Natural killer cell treated with Interleukin-12 subunit alpha and Interleukin-12 subunit beta and Interleukin-15 and Interleukin-18, amount 100 ng/mL, for 72 hours (primary cell): ENCODE results near the gene MAGOHB. TPM values are rescaled to one million over a fixed set of nuclear protein-coding genes. Genes with fewer than 3 reads are reported as not detected.
"Not testable (repeated sequence)": the region's sequence is repeated elsewhere in the genome, so short reads cannot be mapped to it uniquely, and the experiment has no call there.

Experiments used
- ATAC-seq, 2 donors: fragments of 150-1000 bp; cut with Tn5 transposase in 1 of 2; sonication (Bioruptor Pico), chemical (Tn5 transposase) in 1 of 2; 2 replicates each; pipeline ENCODE4 v1.10.0; 2021
- DNase-seq: peaks from one replicate; pipeline ENCODE4 v3.0.0; 2022; ENCODE audit warnings: low spot score
- H3K27ac Mint-ChIP-seq, 2 donors: 1 replicate in 1 of 2; 2 replicates in 1 of 2; pipeline ENCODE4 v1.8.0; 2022; ENCODE audit warnings: mixed read lengths in 2 of 2, mild to moderate bottlenecking in 1 of 2, moderate library complexity in 1 of 2
- H3K27me3 Mint-ChIP-seq, 2 donors: 1 replicate in 1 of 2; 2 replicates in 1 of 2; pipeline ENCODE4 v1.8.0; 2022; ENCODE audit warnings: mixed read lengths in 2 of 2
- H3K36me3 Mint-ChIP-seq: one replicate; pipeline ENCODE4 v1.8.0; 2022; ENCODE audit warnings: mixed read lengths
- H3K4me1 Mint-ChIP-seq, 2 donors: 1 replicate in 1 of 2; 2 replicates in 1 of 2; pipeline ENCODE4 v1.8.0; 2022; ENCODE audit warnings: low read depth in 2 of 2, mixed read lengths in 2 of 2, mild to moderate bottlenecking in 1 of 2
- H3K4me3 Mint-ChIP-seq: one replicate; pipeline ENCODE4 v1.8.0; 2022; ENCODE audit warnings: mixed read lengths
- H3K9me3 Mint-ChIP-seq: 2 replicates; pipeline ENCODE4 v1.8.0; 2022; ENCODE audit warnings: mixed read lengths
- total RNA-seq, 2 donors: library from RNA; stranded (reverse); gene quantifications; one replicate each; pipeline ENCODE4 v1.2.3, GENCODE V29; 2022

MAGOHB gene
- total RNA-seq = 10 to 100 TPM; 84.0 to 94.4 TPM

DNA sequence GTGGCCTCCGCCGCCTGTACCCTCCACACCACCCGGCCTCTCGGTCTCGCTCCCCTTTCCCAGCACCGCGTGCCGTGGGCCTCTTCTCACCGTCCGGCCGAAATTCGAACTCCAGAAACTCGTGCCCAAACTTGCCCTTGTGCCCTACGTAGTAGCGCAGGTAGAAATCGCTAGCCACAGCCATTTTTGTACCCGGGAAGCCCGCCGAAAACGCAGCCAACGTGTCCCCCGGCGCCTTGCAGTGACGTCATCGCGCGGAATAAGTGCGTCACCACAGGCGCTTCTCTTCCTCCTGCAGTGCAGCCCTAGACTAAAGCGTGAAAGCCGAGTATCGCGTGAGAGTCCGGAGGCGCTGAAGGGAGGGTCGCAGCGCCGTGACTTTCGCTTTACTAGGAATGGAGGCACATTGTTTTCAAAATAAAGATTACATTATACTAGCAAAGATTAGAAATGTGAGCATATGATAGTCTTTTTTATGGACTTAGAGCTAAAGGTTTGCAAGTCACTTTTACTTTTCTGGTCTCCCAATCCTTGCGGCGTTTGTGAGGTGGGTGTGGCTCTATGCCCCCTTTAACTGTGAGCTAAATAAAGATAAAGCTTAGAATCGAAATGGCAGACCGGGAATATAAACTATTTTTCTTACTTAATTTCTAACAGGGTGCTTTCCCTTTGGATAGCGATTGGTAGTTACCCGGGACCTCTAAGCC is at the start of gene MAGOHB:
Gene MAGOHB (minus strand): TSS at position 261 of the 707 bp plus-strand sequence. CDS start 77 bp downstream, at position 184.
- ATAC-seq = peak; percentile 97
- no peaks in the 10 kb centered on the region for H3K9me3 Mint-ChIP-seq
- H3K4me1 Mint-ChIP-seq = peaks cover 35 to 52% of the 10 kb centered on the region in 2 donors
- peaks cover 37% of the 10 kb centered on the region for H3K36me3 Mint-ChIP-seq
- no peaks in the 10 kb centered on the region for H3K27me3 Mint-ChIP-seq
- DNase-seq = peak; percentile 96
- H3K27ac Mint-ChIP-seq = peak within 1 kb of the TSS; percentile 98 to 99
- H3K4me3 Mint-ChIP-seq = peak within 1 kb of the TSS; percentile 99

- Mint-ChIP-seq H3K4me1 (peaks cover 0 to 4% of the 10 kb centered on the region in 2 donors), H3K27me3 (peaks cover 5 to 6% of the 10 kb centered on the region in 2 donors), H3K27ac (no peak overlapping the region), H3K9me3 (no peaks in the 10 kb centered on the region), H3K4me3 (no peak overlapping the region), H3K36me3 (peaks cover 10% of the 10 kb centered on the region)
- ATAC-seq = no peak
- no peak for DNase-seq
These were observed 47.9 kb upstream of the MAGOHB start for GRCh38 chr12:10661338-10661737.

- peaks cover 0 to 2% of the 10 kb centered on the region in 2 donors for H3K27me3 Mint-ChIP-seq
- ATAC-seq = no peak
- no peaks in the 10 kb centered on the region for H3K9me3 Mint-ChIP-seq
- H3K4me1 Mint-ChIP-seq = peaks cover 0 to 5% of the 10 kb centered on the region in 2 donors
- H3K36me3 Mint-ChIP-seq = peaks cover 20% of the 10 kb centered on the region
- no peak overlapping the region for H3K27ac Mint-ChIP-seq
- no peak overlapping the region for H3K4me3 Mint-ChIP-seq
- DNase-seq = no peak
These were observed 40.6 kb upstream of the MAGOHB start for GRCh38 chr12:10654003-10654402.

DNA sequence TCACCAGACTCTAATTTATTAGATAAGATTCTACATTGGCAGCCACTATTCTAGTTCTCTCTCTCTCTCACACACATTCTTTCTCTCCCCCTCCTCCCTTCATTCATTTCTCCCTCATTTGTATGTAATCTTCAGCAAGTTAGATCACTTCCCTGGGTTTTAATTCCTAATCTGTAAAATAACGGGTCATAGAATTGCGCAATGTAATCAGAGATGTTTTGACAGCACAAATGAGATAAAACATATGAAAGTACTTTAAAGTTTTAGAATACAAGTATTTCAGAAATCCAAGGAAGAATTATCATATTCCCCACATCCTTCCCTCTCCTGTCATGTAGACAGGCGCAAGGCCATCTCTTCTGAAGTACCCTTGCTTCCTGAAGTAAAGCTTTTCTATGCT is 38.8 kb upstream of the MAGOHB start:
- Mint-ChIP-seq H3K27ac (no peak overlapping the region), H3K36me3 (peaks cover 23% of the 10 kb centered on the region), H3K9me3 (peaks cover 3% of the 10 kb centered on the region), H3K27me3 (peaks cover 0 to 2% of the 10 kb centered on the region in 2 donors), H3K4me1 (peaks cover 0 to 5% of the 10 kb centered on the region in 2 donors), H3K4me3 (no peak overlapping the region)
- DNase-seq (no peak), ATAC-seq (no peak)

GRCh38 chr12:10646576-10646975 is 33.2 kb upstream of the MAGOHB start:
- Mint-ChIP-seq H3K9me3 (peaks cover 20% of the 10 kb centered on the region), H3K27me3 (peaks cover 0 to 13% of the 10 kb centered on the region in 2 donors), H3K36me3 (peaks cover 40% of the 10 kb centered on the region)
- H3K27ac Mint-ChIP-seq, H3K4me1 Mint-ChIP-seq, ATAC-seq, DNase-seq, H3K4me3 Mint-ChIP-seq: not testable (repeated sequence)

GRCh38 chr12:10645910-10646309 is 32.5 kb upstream of the MAGOHB start:
- peaks cover 0 to 13% of the 10 kb centered on the region in 2 donors for H3K27me3 Mint-ChIP-seq
- no peak overlapping the region for H3K4me3 Mint-ChIP-seq
- peaks cover 40% of the 10 kb centered on the region for H3K36me3 Mint-ChIP-seq
- ATAC-seq (no peak), DNase-seq (no peak)
- H3K27ac Mint-ChIP-seq = no peak overlapping the region
- H3K9me3 Mint-ChIP-seq = peaks cover 20% of the 10 kb centered on the region
- no peaks in the 10 kb centered on the region for H3K4me1 Mint-ChIP-seq

DNA sequence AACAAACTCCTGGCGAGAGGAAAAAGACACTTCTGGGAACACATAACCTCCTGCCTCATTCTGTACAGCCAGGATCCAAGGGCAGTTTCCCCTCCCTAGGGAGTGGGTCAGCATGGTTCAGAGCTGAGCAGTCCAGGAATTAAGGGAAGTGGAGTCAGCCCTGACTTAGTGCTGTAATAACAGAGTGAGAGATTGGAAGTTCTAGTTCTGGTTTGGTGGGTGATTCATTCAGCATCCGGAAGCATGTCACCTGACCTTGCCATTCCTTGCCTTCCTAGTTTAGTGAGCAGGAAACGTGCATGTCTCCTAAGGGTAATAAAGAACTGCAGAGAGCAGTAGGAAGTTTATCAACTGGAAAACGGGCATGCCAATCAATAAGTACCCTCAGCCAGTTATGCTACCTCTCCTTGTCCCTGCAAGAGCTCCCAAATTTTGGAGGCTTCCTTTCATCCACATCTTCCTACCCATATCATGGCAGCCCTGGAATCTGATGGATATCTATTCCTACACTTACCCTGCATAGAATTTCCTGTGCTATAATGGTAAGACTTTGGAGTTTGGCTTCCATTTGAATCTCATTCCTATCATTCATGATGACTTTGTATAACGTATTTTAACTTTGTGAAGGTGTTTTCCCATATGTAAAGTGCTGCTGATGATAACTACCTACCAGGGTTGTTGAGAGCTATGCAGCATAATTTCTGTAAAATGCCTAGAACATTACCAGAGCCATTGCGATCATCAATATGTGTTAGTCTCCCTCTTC is 28.5 kb upstream of the MAGOHB start:
- H3K27me3 Mint-ChIP-seq = peaks cover 0 to 13% of the 10 kb centered on the region in 2 donors
- peaks cover 17% of the 10 kb centered on the region for H3K9me3 Mint-ChIP-seq
- DNase-seq (no peak), ATAC-seq (no peak)
- H3K4me3 Mint-ChIP-seq = no peak overlapping the region
- peaks cover 30% of the 10 kb centered on the region for H3K36me3 Mint-ChIP-seq
- H3K27ac Mint-ChIP-seq = no peak overlapping the region
- H3K4me1 Mint-ChIP-seq = peaks cover 0 to 3% of the 10 kb centered on the region in 2 donors

DNA sequence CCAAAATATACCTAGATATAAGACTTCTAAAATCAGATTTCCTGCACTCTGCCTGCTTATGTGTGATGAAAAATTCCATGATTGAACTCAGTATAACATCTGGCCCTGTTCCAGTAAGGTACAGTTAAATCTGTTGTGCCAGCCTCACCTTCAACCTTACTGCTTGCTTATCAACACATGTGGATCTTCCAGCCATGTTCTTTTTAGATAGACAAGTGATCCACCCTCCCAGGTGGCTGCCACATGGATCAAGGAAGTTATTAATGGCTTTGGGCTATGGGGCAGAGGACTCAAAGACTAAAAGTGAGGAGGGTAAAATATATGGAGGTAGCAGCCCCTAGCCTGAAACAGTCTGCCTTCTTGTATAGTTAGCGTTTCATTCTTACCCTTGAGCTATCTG is 25.3 kb upstream of the MAGOHB start:
- H3K36me3 Mint-ChIP-seq = peaks cover under 1% of the 10 kb centered on the region
- ATAC-seq = no peak
- H3K4me3 Mint-ChIP-seq = no peak overlapping the region
- peaks cover 0 to 3% of the 10 kb centered on the region in 2 donors for H3K4me1 Mint-ChIP-seq
- H3K9me3 Mint-ChIP-seq = no peaks in the 10 kb centered on the region
- H3K27me3 Mint-ChIP-seq = peaks cover 0 to 8% of the 10 kb centered on the region in 2 donors
- no peak overlapping the region for H3K27ac Mint-ChIP-seq
- no peak for DNase-seq

DNA sequence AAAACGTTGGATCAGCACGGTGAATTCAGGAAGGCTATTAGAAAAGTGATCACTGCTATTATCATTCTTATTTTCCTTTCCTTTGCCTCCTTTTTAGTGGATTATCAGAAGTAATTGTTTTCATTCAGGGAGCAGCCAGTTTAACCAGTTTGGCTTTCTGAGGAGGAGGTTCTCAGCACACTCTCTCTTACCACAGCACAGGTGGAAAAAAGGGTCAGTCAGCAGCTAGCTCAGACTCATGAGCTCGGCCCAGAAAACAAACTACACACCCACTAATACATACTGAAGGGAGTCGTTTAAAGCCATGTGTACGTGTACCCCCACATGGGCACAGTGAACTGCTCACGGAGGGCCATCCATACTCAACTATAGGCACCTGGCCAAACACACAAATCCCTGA is 23.2 kb upstream of the MAGOHB start:
- no peak overlapping the region for H3K27ac Mint-ChIP-seq
- H3K9me3 Mint-ChIP-seq = no peaks in the 10 kb centered on the region
- no peak for DNase-seq
- peaks cover 4% of the 10 kb centered on the region for H3K36me3 Mint-ChIP-seq
- peaks cover 0 to 5% of the 10 kb centered on the region in 2 donors for H3K27me3 Mint-ChIP-seq
- ATAC-seq = no peak
- H3K4me1 Mint-ChIP-seq = peaks cover 0 to 3% of the 10 kb centered on the region in 2 donors
- H3K4me3 Mint-ChIP-seq = no peak overlapping the region

GRCh38 chr12:10636124-10636523 is 22.7 kb upstream of the MAGOHB start:
- DNase-seq = no peak
- Mint-ChIP-seq H3K4me3 (no peak overlapping the region), H3K27me3 (peaks cover 0 to 5% of the 10 kb centered on the region in 2 donors), H3K4me1 (peaks cover 0 to 3% of the 10 kb centered on the region in 2 donors), H3K9me3 (no peaks in the 10 kb centered on the region), H3K27ac (no peak overlapping the region), H3K36me3 (peaks cover 4% of the 10 kb centered on the region)
- ATAC-seq = no peak

DNA sequence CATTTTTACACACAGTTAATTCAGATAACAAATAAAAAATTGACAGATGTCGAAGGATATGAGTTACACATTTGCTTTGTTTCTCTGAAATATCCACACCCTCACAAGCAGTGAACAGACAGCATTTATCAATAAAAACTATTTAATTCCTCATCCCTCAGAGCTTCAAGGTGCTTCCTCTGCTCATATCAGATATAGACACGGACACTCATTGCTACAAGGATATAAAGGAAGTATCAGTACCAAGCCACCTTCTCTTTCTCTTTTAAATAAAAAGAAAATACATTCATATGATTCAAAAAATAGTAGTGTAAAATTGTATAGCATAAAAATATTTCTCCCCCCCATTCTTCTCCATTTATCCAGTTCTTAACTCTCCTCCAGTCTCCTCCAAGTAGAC is 21.9 kb upstream of the MAGOHB start:
- no peak for ATAC-seq
- Mint-ChIP-seq H3K36me3 (peaks cover 4% of the 10 kb centered on the region), H3K27me3 (peaks cover 0 to 5% of the 10 kb centered on the region in 2 donors), H3K9me3 (no peaks in the 10 kb centered on the region), H3K4me3 (no peak overlapping the region), H3K27ac (no peak overlapping the region), H3K4me1 (peaks cover 0 to 3% of the 10 kb centered on the region in 2 donors)
- no peak for DNase-seq

DNA sequence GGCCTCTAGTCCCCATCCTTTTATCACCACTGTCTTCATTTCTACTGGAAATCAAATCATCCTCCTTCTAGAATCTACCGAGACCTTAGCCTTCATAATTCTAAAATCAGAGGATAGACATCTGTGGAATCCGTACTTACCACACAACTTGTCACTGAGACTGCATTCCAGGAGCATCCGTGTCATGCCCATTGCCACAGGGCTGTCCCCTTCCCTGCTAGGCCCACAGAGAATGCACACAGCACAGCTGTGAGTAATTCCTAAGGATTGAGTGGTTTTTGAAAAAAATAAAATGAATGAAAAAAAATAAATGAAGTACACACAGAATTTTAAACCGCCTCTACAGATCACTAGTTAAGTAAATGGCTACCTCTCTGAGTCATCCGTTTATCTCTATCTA is 21.0 kb upstream of the MAGOHB start:
- H3K36me3 Mint-ChIP-seq = peaks cover 4% of the 10 kb centered on the region
- DNase-seq (no peak), ATAC-seq (no peak)
- no peaks in the 10 kb centered on the region for H3K4me1 Mint-ChIP-seq
- peaks cover 0 to 5% of the 10 kb centered on the region in 2 donors for H3K27me3 Mint-ChIP-seq
- H3K27ac Mint-ChIP-seq = no peak overlapping the region
- H3K4me3 Mint-ChIP-seq = no peak overlapping the region
- H3K9me3 Mint-ChIP-seq = no peaks in the 10 kb centered on the region

DNA sequence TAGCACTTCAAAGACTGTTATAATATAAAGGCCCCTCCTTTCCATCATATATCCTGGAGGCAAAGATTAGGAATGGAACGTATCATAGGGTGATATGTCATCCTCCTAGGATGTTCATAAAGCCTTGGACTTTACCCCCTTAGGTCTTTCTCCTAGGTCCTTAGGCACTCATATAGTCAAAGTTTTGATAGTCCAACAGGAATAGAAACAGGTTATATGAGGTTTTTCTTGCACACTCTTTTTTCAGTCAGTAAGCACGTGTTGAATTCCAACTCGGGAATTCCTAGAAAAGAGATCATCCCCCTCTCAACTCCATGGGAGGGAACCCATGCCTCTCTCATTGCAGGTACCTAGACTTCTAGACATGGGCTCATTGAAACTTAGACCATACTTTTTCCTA is 20.1 kb upstream of the MAGOHB start:
- no peak for DNase-seq
- no peaks in the 10 kb centered on the region for H3K9me3 Mint-ChIP-seq
- peaks cover 0 to 5% of the 10 kb centered on the region in 2 donors for H3K27me3 Mint-ChIP-seq
- no peak for ATAC-seq
- no peak overlapping the region for H3K27ac Mint-ChIP-seq
- H3K4me3 Mint-ChIP-seq = no peak overlapping the region
- no peaks in the 10 kb centered on the region for H3K4me1 Mint-ChIP-seq
- peaks cover 4% of the 10 kb centered on the region for H3K36me3 Mint-ChIP-seq

DNA sequence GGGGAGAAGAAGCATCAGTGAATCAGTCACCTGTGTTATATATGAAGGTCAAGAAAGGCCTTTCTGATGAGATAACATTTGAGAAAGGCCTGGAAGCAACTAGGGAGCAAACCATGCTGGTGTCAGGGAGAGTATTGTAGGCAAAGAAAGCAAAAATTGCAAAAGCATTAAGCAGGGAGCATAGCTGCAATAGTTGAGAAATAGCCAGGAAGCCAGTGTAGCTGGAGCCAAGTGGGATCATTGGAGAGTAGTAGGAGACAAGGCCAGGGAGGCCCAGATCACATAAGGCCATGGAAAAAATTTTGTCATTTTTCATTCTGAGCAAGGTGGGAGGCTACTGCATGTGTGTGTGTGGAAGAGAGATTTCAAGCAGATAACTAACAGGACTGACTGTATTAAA is 18.8 kb upstream of the MAGOHB start:
- Mint-ChIP-seq H3K36me3 (peaks cover 12% of the 10 kb centered on the region), H3K4me1 (no peaks in the 10 kb centered on the region), H3K27ac (no peak overlapping the region), H3K9me3 (no peaks in the 10 kb centered on the region), H3K27me3 (peaks cover 0 to 13% of the 10 kb centered on the region in 2 donors), H3K4me3 (no peak overlapping the region)
- no peak for ATAC-seq
- DNase-seq = no peak
